Measurements from ENCODE around the gene NSG1. TPM values are rescaled to one million over a fixed set of nuclear protein-coding genes. Genes with fewer than 3 reads are reported as not detected.

NSG1 gene
- total and polyA plus RNA-seq, 2 donors (not counting 3 experiments of a cell fraction or from before 2014, with no cell fraction given) = 2.0 to 2.9 TPM

DNA sequence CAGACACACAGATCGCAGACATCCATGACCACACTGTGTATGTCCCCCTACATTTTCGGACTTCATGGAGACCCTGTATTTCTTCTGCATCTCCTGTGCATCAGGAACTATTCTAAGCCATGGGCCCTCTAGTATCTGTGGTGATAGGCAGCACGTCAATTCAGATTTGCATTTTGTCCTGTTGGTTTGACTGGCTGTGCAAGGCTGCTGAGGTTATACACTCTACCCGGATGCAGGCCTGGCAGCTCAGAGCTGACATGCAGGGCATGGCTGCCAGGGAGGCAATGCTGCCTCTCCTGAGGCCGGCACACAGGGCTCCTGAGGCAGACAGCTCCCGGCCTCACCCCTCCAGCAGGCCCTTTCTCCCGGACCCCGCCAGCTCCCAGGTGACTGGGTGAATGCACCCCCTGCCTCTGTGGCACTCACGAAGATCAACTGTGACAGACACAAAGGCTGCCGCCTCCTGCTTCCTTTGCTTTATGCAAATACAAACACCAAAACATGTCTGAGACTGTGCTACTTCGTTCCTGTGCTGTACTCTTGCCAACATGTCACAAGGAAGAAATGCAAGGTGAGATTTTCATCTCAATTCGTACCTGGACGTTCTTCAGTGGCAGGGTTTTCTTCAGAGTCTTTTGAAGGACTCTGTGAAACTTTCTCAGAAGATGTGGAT lies 51.0 kb downstream of the NSG1 start:
- intact Hi-C loops (cut with micrococcal nuclease) (loop anchor here (10.0 kb wide), 1 partner anchor 453 kb away; no protein-coding TSS in a partner anchor), dilution Hi-C loops (cut with MboI; ENCODE audit: extremely low pct_ligation_motif_present, low sequenced_read_pairs) (no loop called here)
- H3K79me2 ChIP-seq (ENCODE audit: control insufficient read depth, insufficient read depth, low read length) = no peaks in the 10 kb centered on the region
- H3K4me2 ChIP-seq (ENCODE audit: insufficient read depth, low read length) = no peak overlapping the region
- no peak for FAIRE-seq
- no TSS peak for BruUV-seq (replicated peaks)
- H4K20me1 ChIP-seq (replicated peaks; ENCODE audit: control insufficient read depth, extremely low read depth, insufficient read depth, low read length) = peaks cover 2% of the 10 kb centered on the region
- H3K9me3 ChIP-seq (replicated peaks; ENCODE audit: control insufficient read depth, insufficient read depth, low read length) = no peaks in the 10 kb centered on the region
- H3K9me1 ChIP-seq (replicated peaks; ENCODE audit: control insufficient read depth, extremely low read depth, insufficient read depth, low read length) = no peaks in the 10 kb centered on the region
- no peaks in the 10 kb centered on the region for H3K27me3 ChIP-seq (ENCODE audit: control insufficient read depth in 2 of 2, insufficient read depth in 2 of 2, low read length in 2 of 2)
- H3K4me1 ChIP-seq (ENCODE audit: control insufficient read depth, extremely low read depth, insufficient read depth, low read length) = no peaks in the 10 kb centered on the region
- H3K36me3 ChIP-seq (ENCODE audit: control insufficient read depth in 2 of 2, extremely low read depth in 1 of 2, insufficient read depth in 2 of 2, low read length in 2 of 2) = peaks cover 2 to 9% of the 10 kb centered on the region in 2 experiments
- ChIA-PET CTCF (no interaction called here), POLR2A (no interaction called here)
- DNase-seq (ENCODE audit: low read depth, low spot score) = no peak
- H2AFZ ChIP-seq (ENCODE audit: low read depth, low read length) = no peak overlapping the region
- H3K4me3 ChIP-seq (replicated peaks in 1 of 3; ENCODE audit: insufficient read depth in 1 of 3, low read depth in 1 of 3, low read length in 3 of 3) = no peak overlapping the region
- no peak overlapping the region for H3K9ac ChIP-seq (replicated peaks; ENCODE audit: extremely low read depth, insufficient read depth, low read length)
- TF ChIP-seq EZH2 (IDR thresholded peaks at IDR 0.05; ENCODE audit: borderline replicate concordance, low read depth, low read length, severe bottlenecking) (no peak), JUN (IDR thresholded peaks at IDR 0.05; ENCODE audit: borderline replicate concordance, insufficient read depth, insufficient read length, low read depth) (no peak), MYC (IDR thresholded peaks at IDR 0.05; ENCODE audit: low read depth, low read length) (no peak), POLR2AphosphoS5 (IDR thresholded peaks at IDR 0.05; ENCODE audit: insufficient read depth, low read depth, low read length) (no peak), FOS (IDR thresholded peaks at IDR 0.05; ENCODE audit: borderline replicate concordance, insufficient read depth, low read length) (no peak), GATA2 (IDR thresholded peaks at IDR 0.05; ENCODE audit: insufficient read depth, insufficient read length, low read depth, low read length) (no peak), POLR2A (IDR thresholded peaks at IDR 0.05; ENCODE audit: low read depth, low read length) (no peak)
- TF ChIP-seq, protein P1, sequence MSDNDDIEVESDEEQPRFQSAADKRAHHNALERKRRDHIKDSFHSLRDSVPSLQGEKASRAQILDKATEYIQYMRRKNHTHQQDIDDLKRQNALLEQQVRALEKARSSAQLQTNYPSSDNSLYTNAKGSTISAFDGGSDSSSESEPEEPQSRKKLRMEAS (IDR thresholded peaks at IDR 0.05; ENCODE audit: insufficient read depth, insufficient read length) = no peak
- TF ChIP-seq, protein P2, sequence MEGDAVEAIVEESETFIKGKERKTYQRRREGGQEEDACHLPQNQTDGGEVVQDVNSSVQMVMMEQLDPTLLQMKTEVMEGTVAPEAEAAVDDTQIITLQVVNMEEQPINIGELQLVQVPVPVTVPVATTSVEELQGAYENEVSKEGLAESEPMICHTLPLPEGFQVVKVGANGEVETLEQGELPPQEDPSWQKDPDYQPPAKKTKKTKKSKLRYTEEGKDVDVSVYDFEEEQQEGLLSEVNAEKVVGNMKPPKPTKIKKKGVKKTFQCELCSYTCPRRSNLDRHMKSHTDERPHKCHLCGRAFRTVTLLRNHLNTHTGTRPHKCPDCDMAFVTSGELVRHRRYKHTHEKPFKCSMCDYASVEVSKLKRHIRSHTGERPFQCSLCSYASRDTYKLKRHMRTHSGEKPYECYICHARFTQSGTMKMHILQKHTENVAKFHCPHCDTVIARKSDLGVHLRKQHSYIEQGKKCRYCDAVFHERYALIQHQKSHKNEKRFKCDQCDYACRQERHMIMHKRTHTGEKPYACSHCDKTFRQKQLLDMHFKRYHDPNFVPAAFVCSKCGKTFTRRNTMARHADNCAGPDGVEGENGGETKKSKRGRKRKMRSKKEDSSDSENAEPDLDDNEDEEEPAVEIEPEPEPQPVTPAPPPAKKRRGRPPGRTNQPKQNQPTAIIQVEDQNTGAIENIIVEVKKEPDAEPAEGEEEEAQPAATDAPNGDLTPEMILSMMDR (IDR thresholded peaks at IDR 0.05; ENCODE audit: extremely low read depth in 1 of 2, insufficient read depth in 1 of 2, low read depth in 1 of 2, low read length in 2 of 2) = no peak
- H3K27ac ChIP-seq (ENCODE audit: insufficient read depth, low read depth, low read length) = no peak overlapping the region

Data from endothelial cell of umbilical vein (primary cell).